ENCODE measurements around the gene SEMA4B. TPM values are rescaled to one million over a fixed set of nuclear protein-coding genes. Genes with fewer than 3 reads are reported as not detected.
"Not testable (repeated sequence)": the region's sequence is repeated elsewhere in the genome, so short reads cannot be mapped to it uniquely, and the experiment has no call there.

SEMA4B gene
- total and polyA plus RNA-seq, 11 donors, result 13.8 to 105 (median 21.0) TPM

DNA sequence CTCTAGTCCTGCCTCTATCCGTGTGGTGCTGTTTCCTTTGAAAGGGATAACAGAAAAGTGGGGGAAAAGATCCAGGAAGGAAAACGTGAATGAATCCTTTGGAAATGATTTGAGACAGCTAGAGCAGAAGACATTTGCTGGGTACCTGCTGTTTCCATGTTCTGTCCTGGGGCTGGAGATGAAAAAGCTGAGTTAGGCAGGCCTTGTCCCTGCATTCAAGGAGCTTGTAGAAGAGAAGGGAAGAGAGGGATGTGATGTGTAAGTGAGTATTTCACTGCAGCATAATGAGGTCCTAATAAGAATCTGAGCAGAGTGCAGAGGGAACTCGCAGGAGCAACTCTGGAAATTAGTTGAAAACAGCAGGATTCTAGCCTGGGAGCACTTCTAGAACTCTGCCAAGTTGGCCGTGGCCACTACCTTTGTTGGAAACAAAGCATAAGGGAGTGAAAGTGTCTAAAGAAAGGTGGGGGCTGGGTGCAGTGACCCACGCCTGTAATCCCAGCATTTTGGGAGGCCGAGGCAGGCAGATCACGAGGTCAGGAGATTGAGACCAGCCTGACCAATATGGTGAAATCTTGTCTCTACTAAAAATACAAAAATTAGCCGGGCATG is 13.8 kb upstream of the SEMA4B start:
- DNase-seq, result no peak
- no peak for TF ChIP-seq POLR2A (IDR thresholded peaks at IDR 0.05)
- no peak for TF ChIP-seq CTCF (IDR thresholded peaks at IDR 0.05)
- Histone ChIP-seq H3K4me3 (no peak overlapping the region), H3K9me3 (no peaks in the 10 kb centered on the region), H3K4me1 (peaks cover 0 to 80% (median 22%) of the 10 kb centered on the region in 12 donors), H3K27ac (peak overlapping the region in 5 of 12 donors; percentile 15 to 98 (median 29)), H3K27me3 (peaks cover 0 to 16% (median 0%) of the 10 kb centered on the region in 9 donors), H3K36me3 (no peaks in the 10 kb centered on the region)
- intact Hi-C loops (cut with DNase I), result loop anchor here in 1 of 10 donors (5.0 kb wide), 1 partner anchor 35 kb away; no protein-coding TSS in a partner anchor
- no peak for ATAC-seq
- 60 to 68% (median 62%) methylated on average over 8 of the region's 8 CpGs for WGBS, 4 donors

GRCh38 chr15:90188065-90188464 is 13.1 kb upstream of the SEMA4B start:
- intact Hi-C loops (cut with DNase I), result loop anchor here in 1 of 10 donors (5.0 kb wide), 1 partner anchor 34 kb away; no protein-coding TSS in a partner anchor
- H3K9me3 ChIP-seq, DNase-seq, ATAC-seq, H3K36me3 ChIP-seq, H3K4me3 ChIP-seq: not testable (repeated sequence)
- Histone ChIP-seq H3K27ac (peak overlapping the region in 2 of 12 donors; percentile 66 to 98), H3K27me3 (peaks cover 0 to 16% (median 0%) of the 10 kb centered on the region in 9 donors), H3K4me1 (peaks cover 6 to 87% (median 28%) of the 10 kb centered on the region in 12 donors)
- 89 to 98% (median 95%) methylated on average over 7 of the region's 7 CpGs for WGBS, 4 donors

DNA sequence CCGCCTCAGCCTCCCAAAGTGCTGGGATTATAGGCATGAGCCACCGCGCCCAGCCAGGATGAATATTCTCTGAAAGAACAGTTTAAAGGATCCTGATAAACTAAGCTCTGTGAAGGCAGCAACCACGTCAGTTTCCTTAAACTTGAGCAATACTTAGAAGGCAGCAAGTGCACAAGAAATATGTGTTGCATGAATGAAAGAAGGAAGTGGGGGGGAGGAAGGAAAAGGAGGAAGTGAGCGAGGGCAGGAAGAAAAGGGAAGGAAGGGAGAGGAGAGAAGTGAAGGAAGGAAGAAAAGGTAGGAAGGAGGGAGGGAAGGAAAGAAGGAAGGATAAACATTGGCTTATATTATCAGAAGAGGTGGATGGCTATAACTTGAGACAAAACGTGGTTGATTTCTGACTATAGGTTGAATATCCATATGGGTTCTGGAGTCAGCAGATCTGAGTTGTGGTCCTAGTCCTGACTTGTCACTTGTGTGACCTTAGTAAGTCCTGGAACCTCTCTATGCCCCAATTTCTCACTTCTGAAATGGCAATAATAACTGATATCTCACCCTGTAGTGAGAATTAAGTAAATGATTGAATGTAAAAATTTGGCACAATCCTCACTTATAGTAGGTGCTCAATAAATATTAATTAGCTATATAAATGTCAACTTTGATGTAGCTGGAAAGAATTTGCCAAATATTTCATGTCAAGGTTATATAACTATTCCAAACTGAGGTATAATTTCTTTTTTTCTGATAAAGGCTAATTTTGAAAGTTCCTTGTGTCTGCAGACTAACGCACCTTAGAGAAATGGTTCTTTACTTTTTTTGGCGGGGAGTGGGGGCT is 12.0 kb upstream of the SEMA4B start:
- H3K4me1 ChIP-seq, result peaks cover 7 to 92% (median 28%) of the 10 kb centered on the region in 12 donors
- peak overlapping the region in 2 of 12 donors; percentile 66 to 98 for H3K27ac ChIP-seq
- ATAC-seq (no peak), DNase-seq (no peak)
- H3K4me3 ChIP-seq, result no peak overlapping the region
- H3K27me3 ChIP-seq, result peaks cover 0 to 12% (median 0%) of the 10 kb centered on the region in 9 donors
- TF ChIP-seq POLR2A (IDR thresholded peaks at IDR 0.05) (no peak), CTCF (IDR thresholded peaks at IDR 0.05) (no peak)
- H3K9me3 ChIP-seq, result no peaks in the 10 kb centered on the region
- no peaks in the 10 kb centered on the region for H3K36me3 ChIP-seq
- WGBS, 4 donors, result 72 to 81% (median 78%) methylated on average over 8 of the region's 8 CpGs
- intact Hi-C loops (cut with DNase I), result loop anchor here in 1 of 10 donors (5.0 kb wide), 1 partner anchor 33 kb away; no protein-coding TSS in a partner anchor

- TF ChIP-seq POLR2A (IDR thresholded peaks at IDR 0.05), result no peak
- no peak for TF ChIP-seq CTCF (IDR thresholded peaks at IDR 0.05)
- H3K36me3 ChIP-seq, result no peaks in the 10 kb centered on the region
- peaks cover 7 to 86% (median 26%) of the 10 kb centered on the region in 12 donors for H3K4me1 ChIP-seq
- peak overlapping the region in 5 of 12 donors; percentile 3 to 98 (median 66) for H3K27ac ChIP-seq
- ATAC-seq (no peak), DNase-seq (no peak)
- intact Hi-C loops (cut with DNase I), result loop anchor here in 1 of 10 donors (5.0 kb wide), 1 partner anchor 32 kb away; no protein-coding TSS in a partner anchor
- H3K27me3 ChIP-seq, result peaks cover 0 to 4% (median 0%) of the 10 kb centered on the region in 9 donors
- no peak overlapping the region for H3K4me3 ChIP-seq
- H3K9me3 ChIP-seq, result no peaks in the 10 kb centered on the region
- WGBS, 4 donors, result 74 to 82% (median 76%) methylated on average over 10 of the region's 10 CpGs
These were observed 11.2 kb upstream of the SEMA4B start for GRCh38 chr15:90189781-90190467.
